Skeletal muscle tissue (tissue), 4 donors: ENCODE data around the gene GLB1L3. TPM values are rescaled to one million over a fixed set of nuclear protein-coding genes. Genes with fewer than 3 reads are reported as not detected.

Experiments
- H3K27ac ChIP-seq: one replicate; pipeline ENCODE4 v1.7.0; 2013; ENCODE audit warnings: mild to moderate bottlenecking, low read depth, low read length, inconsistent platforms
- H3K27me3 ChIP-seq, 3 donors: one replicate each; pipeline ENCODE4 v1.7.0; 2013; ENCODE audit warnings: low read length in 3 of 3; ENCODE audit not compliant: control insufficient read depth in 3 of 3, insufficient read depth in 3 of 3
- H3K36me3 ChIP-seq, 3 donors: one replicate each; pipeline ENCODE4 v1.7.0; 2013; ENCODE audit warnings: low read length in 3 of 3; ENCODE audit not compliant: control insufficient read depth in 3 of 3, insufficient read depth in 3 of 3
- H3K4me1 ChIP-seq, 3 donors: one replicate each; pipeline ENCODE4 v1.7.0; 2013; ENCODE audit warnings: low read length in 3 of 3, mild to moderate bottlenecking in 3 of 3; ENCODE audit not compliant: control insufficient read depth in 3 of 3, insufficient read depth in 3 of 3
- H3K4me3 ChIP-seq, 3 donors: one replicate each; pipeline ENCODE4 v1.7.0; 2013; ENCODE audit warnings: low read length in 3 of 3
- H3K9ac ChIP-seq, 3 donors: one replicate each; pipeline ENCODE4 v1.7.0; 2013; ENCODE audit warnings: low read length in 3 of 3, mild to moderate bottlenecking in 3 of 3, moderate library complexity in 2 of 3, low read depth in 1 of 3
- H3K9me3 ChIP-seq, 3 donors: one replicate each; pipeline ENCODE4 v1.7.0; 2013; ENCODE audit warnings: low read length in 3 of 3; ENCODE audit not compliant: control insufficient read depth in 3 of 3
- total RNA-seq: library from RNA; depleted of rRNA; stranded (reverse); fragments of >200 nt; gene quantifications from one replicate; pipeline ENCODE4 v1.2.3, GENCODE V29; 2014
- donor health status: Osteomylitis.

The GLB1L3 gene
- total RNA-seq, 1 donor from 2014 or later, result not detected

DNA sequence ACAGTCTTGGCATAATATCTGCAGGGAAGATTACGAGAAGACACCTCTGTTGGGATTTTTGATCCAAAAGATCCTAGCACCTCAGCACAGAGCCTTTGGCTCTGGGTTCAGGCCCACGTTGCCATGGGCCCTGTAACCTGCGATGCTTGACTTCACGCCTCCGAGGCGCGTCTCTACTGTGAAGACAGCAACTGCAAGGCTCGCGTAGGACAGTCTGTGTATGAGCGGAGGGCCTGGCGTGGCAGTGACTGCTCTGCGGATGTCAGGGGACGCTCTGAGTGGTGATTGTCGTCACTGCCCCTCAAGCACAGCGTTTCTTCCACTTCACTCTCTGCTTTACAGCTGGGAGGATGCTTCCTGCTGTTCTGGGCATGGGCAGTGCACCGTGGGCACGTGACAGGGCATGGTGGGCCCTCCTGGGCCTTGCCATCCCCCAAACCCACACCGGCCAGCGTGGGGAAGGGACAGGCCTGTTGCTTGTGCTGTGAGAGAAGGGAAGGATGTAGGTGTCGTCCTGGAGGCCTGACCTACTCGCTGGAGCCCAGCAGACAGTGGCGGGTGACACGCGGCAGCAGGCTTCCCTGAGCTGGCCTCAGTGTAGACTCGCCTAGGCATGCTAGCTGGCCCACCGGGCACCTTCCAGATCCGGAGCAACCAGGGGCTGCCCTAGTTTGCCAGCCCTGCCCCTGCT, 82.1 kb downstream of the GLB1L3 start:
- Histone ChIP-seq H3K4me1 (no peaks in the 10 kb centered on the region), H3K9me3 (no peaks in the 10 kb centered on the region), H3K4me3 (no peak overlapping the region), H3K9ac (no peak overlapping the region), H3K27me3 (peaks cover 0 to 14% (median 6%) of the 10 kb centered on the region in 3 donors), H3K36me3 (no peaks in the 10 kb centered on the region), H3K27ac (no peak overlapping the region)

DNA sequence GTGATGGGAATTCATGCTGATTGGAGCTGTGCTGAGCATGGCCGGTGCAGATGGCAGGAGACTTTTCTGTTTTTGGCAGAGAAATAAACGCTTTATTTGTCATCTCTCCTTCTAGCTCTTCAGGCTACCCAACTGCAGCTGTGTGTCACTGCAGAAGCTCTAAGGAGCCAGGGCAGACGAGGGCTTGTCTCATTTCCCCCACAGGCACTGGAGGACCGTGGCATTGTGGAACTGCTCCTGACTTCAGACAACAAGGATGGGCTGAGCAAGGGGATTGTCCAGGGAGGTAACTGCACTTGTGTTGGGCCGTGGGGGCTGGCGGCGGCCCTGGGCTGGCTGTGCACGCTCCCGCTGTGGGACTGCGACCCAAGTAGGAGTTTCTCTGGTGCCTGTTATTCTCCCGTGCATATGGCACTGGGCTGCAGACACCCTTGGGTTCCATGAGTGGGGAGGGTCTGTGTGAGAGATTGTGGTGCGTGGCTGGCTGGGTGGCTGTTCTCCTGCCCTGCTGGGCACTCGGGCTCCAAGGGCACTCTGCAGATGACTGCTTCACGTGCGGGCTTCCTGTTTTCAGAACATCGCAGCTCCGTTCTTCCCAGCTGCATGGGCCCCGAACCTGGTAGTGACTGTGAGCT, 82.8 kb downstream of the GLB1L3 start:
- Histone ChIP-seq H3K27me3 (peaks cover 0 to 15% (median 6%) of the 10 kb centered on the region in 3 donors), H3K9me3 (no peaks in the 10 kb centered on the region), H3K4me1 (no peaks in the 10 kb centered on the region), H3K27ac (no peak overlapping the region), H3K9ac (no peak overlapping the region), H3K4me3 (no peak overlapping the region), H3K36me3 (no peaks in the 10 kb centered on the region)

DNA sequence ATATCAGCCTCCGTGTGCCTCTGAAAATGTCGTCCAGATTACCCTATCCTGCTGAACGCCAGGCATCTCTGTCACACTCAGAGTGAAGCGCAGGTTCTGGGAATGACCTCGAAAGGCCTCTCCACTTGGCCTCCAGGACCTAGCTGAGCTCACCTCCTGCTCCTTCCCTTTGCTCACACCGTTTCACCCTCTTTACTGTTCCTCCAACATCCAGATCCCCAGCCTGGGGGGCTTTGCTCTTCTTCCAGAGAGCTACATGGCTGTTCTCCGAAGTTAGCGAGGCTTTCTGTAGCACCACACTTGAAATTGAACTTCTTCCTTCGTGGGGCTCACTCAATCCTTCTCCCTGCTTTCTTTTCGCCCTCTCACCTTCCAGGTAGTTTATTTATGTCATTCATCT, 83.5 kb downstream of the GLB1L3 start:
- Histone ChIP-seq H3K27me3 (peaks cover 0 to 19% (median 6%) of the 10 kb centered on the region in 3 donors), H3K9ac (no peak overlapping the region), H3K27ac (no peak overlapping the region), H3K36me3 (no peaks in the 10 kb centered on the region), H3K4me3 (no peak overlapping the region), H3K9me3 (no peaks in the 10 kb centered on the region), H3K4me1 (no peaks in the 10 kb centered on the region)

DNA sequence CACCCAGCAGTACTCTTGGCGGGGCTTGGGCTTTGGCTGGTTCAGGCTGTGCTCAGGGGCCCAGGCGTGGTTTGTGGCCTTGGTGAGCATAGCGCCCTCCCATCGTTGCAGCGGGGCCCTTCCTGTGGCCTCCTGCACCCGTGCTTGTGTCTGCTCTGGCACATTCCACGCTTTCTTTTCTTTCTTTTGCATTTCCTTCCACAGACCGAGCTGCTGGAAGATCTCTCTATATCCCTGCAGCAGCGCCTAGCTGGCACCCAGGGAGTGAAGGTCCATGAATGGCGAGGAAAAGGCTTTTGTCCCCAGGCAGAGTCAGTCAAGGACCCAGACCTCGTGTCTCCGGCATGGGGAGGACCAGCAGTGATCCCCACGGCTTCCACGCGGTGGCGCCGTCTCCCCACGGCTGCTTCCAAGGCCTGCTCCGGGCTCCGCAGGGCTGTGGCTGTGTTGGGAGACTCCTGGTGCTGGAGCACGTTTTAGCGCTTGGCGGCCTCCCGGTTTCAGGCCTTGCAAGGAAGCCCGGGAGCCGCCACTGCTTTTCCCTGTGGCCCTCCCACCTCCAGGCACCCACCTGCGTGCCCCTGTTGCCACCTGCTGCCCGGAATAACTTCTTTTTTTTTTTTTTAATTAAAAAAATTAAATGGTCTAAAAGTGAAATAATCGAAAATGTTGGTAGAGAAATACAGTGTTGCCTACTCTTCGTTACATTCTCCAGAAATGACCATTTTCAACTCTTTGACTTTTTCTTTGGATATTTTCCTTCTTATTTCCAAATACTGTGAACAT, 84.1 kb downstream of the GLB1L3 start:
- Histone ChIP-seq H3K27me3 (peaks cover 0 to 19% (median 6%) of the 10 kb centered on the region in 3 donors), H3K4me3 (no peak overlapping the region), H3K9me3 (no peaks in the 10 kb centered on the region), H3K27ac (no peak overlapping the region), H3K36me3 (no peaks in the 10 kb centered on the region), H3K4me1 (no peaks in the 10 kb centered on the region), H3K9ac (no peak overlapping the region)

DNA sequence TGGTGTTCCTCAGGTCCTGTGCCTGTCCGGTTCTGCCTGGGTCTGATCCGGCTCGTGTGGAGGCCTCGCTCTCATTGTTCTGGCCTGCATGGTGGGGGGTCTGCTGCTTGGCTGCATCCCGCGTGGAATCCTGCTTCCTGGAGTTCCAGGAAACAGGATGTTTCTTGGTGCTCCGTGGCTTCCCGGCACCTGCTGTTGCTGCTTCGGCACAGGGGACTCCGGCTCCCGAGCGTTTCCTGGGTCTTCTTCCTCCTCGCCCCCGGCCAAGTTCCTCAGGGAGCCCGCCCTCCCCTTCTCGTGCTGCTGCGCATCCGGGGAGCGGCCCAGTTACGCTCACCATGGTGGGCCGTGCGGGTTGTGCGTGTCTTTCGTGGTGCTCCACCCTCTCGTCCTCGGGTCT, 85.5 kb downstream of the GLB1L3 start:
- Histone ChIP-seq H3K4me1 (no peaks in the 10 kb centered on the region), H3K27ac (no peak overlapping the region), H3K4me3 (no peak overlapping the region), H3K9ac (no peak overlapping the region), H3K9me3 (no peaks in the 10 kb centered on the region), H3K36me3 (no peaks in the 10 kb centered on the region), H3K27me3 (peaks cover 0 to 19% (median 6%) of the 10 kb centered on the region in 3 donors)

DNA sequence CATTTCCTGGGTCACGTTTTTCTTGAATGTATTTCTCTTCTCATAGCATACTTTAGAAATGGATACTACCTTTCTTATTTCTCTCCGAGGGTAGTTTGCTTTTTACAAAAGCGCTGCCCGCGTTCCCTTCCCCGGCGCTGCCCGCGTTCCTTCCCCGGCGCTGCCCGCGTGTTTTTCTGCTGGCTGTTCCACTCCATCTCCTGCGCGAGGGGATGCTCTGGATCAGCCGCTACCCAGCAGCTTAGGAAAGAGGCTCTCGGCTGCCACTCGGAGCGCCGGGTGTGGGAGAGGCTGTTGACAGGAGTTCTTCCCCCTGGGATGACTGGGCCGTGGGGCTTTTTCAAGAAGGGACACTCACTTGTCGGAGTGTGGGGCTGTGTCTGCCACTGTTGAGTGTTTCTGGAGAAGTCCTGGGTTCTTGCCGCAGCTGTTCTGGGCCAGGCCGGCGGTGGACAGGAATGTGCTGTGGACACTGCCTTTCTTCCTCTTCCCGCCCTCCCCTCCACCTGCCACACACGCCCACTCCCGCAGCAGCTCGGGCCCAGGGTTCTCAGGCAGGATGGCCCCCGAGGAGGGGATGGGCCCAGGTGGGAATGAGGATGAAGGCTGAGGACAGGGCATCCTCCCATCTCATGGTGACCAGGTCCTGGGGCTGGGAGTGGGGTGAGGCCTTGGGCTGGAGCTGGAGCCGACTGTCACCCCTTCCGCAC, 86.2 kb downstream of the GLB1L3 start:
- H3K4me3 ChIP-seq, result no peak overlapping the region
- H3K27ac ChIP-seq, result no peak overlapping the region
- H3K9ac ChIP-seq, result no peak overlapping the region
- H3K36me3 ChIP-seq, result no peaks in the 10 kb centered on the region
- H3K4me1 ChIP-seq, result no peaks in the 10 kb centered on the region
- peaks cover 0 to 15% (median 3%) of the 10 kb centered on the region in 3 donors for H3K27me3 ChIP-seq
- H3K9me3 ChIP-seq, result no peaks in the 10 kb centered on the region

DNA sequence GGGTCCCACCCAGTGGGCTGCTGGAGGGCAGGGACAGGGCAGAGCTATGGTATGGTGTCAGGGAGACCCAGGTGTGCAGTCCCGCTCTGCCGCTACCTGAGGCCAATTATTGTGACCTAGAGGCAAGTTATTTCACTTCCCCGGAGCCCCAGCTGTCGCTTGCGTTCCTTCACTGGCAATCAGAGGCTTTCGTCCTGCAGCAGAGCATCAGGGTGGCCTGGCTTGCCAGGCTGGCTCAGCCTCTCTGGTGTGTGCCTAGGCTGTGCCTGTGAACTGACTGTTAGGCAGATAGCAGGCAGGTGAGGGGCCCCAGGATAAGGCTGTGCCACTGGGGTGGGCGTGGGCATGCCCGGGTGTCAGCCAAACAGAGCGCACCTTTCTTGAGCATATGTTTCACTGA, 87.0 kb downstream of the GLB1L3 start:
- Histone ChIP-seq H3K36me3 (no peaks in the 10 kb centered on the region), H3K27me3 (peaks cover 0 to 14% (median 3%) of the 10 kb centered on the region in 3 donors), H3K9ac (no peak overlapping the region), H3K4me1 (no peaks in the 10 kb centered on the region), H3K9me3 (no peaks in the 10 kb centered on the region), H3K27ac (no peak overlapping the region), H3K4me3 (no peak overlapping the region)

DNA sequence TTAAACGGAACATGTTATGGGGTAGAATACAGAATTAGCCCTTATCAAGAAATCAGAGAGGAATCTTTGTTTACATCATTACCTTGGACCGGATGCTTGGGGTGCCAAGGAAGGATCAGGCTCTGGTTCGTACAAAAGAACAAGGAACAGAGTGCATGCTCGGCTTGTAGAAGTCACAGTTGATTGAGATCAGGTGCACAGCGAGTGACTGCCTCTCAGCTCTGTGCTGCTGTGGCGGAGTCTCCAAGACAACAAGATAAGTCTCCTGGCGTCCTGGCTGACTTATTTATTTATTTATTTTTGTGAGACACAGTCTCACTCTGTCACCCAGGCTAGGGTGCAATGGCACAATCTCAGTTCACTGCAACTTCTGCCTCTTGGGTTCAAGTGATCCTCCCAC, 87.4 kb downstream of the GLB1L3 start:
- H3K27me3 ChIP-seq, result peaks cover 0 to 14% (median 3%) of the 10 kb centered on the region in 3 donors
- H3K4me1 ChIP-seq, result no peaks in the 10 kb centered on the region
- no peak overlapping the region for H3K9ac ChIP-seq
- no peaks in the 10 kb centered on the region for H3K9me3 ChIP-seq
- no peak overlapping the region for H3K27ac ChIP-seq
- H3K4me3 ChIP-seq, result no peak overlapping the region
- no peaks in the 10 kb centered on the region for H3K36me3 ChIP-seq

DNA sequence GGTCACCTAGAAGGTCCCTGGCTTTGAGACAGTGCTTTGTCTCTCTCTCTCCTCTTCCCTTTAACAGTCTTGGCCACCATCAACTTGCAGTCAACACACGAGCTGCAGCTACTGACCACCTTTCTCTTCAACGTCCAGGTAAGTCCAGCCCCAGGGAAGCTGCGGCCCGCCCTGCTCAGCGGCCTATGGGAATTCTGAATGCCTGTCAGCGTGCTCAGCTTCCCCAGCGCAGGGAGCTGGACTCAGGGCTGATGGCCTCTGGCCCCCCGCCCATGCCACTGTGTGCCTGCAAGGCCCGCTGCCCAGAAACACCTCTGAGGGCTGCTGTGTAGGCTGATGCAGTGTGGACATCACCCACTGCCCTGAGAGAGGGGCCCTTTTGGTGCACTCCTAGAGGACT, 88.1 kb downstream of the GLB1L3 start:
- H3K9me3 ChIP-seq, result no peaks in the 10 kb centered on the region
- peaks cover 0 to 14% (median 3%) of the 10 kb centered on the region in 3 donors for H3K27me3 ChIP-seq
- H3K4me1 ChIP-seq, result no peaks in the 10 kb centered on the region
- no peaks in the 10 kb centered on the region for H3K36me3 ChIP-seq
- no peak overlapping the region for H3K27ac ChIP-seq
- H3K9ac ChIP-seq, result no peak overlapping the region
- H3K4me3 ChIP-seq, result no peak overlapping the region
